GM18909 (cell line): ENCODE results near the gene SLC22A5.
"Not testable (repeated sequence)": the region's sequence is repeated elsewhere in the genome, so short reads cannot be mapped to it uniquely, and the experiment has no call there.

ENCODE experiments used
- ATAC-seq: cut with Tn5 transposase; IDR thresholded peaks from one replicate; pipeline ENCODE4 v1.9.1; 2021; ENCODE audit warnings: mild to moderate bottlenecking; ENCODE audit not compliant: unreplicated experiment, poor library complexity

The SLC22A5 gene

GRCh38 chr5:132410451-132411303 lies 41.2 kb downstream of the SLC22A5 start:
- ATAC-seq: peak; percentile 81

- ATAC-seq: peak; percentile 17
These were observed 41.9 kb downstream of the SLC22A5 start for GRCh38 chr5:132411304-132412013.

- ATAC-seq: no peak
These were observed 44.1 kb downstream of the SLC22A5 start for GRCh38 chr5:132413567-132413966.

- no peak for ATAC-seq
These were observed 45.3 kb downstream of the SLC22A5 start for GRCh38 chr5:132414634-132415378.

- not testable (repeated sequence) for ATAC-seq
These were observed 46.0 kb downstream of the SLC22A5 start for GRCh38 chr5:132415516-132415915.

GRCh38 chr5:132416306-132417009 lies 46.9 kb downstream of the SLC22A5 start:
- ATAC-seq: no peak

GRCh38 chr5:132417010-132417439 lies 47.5 kb downstream of the SLC22A5 start:
- ATAC-seq: no peak

GRCh38 chr5:132417461-132417860 lies 48.0 kb downstream of the SLC22A5 start:
- ATAC-seq: no peak

- no peak for ATAC-seq
These were observed 48.5 kb downstream of the SLC22A5 start for GRCh38 chr5:132417889-132418485.

GRCh38 chr5:132418881-132419280 lies 49.4 kb downstream of the SLC22A5 start:
- ATAC-seq: no peak

- ATAC-seq: peak; percentile 29
These were observed 50.3 kb downstream of the SLC22A5 start for GRCh38 chr5:132419502-132420468.

- ATAC-seq: peak; percentile 56
These were observed 51.3 kb downstream of the SLC22A5 start for GRCh38 chr5:132420706-132421272.

- ATAC-seq: no peak
These were observed 52.0 kb downstream of the SLC22A5 start for GRCh38 chr5:132421462-132421861.

- ATAC-seq: peak; percentile 41
These were observed 53.4 kb downstream of the SLC22A5 start for GRCh38 chr5:132422720-132423437.

- no peak for ATAC-seq
These were observed 54.0 kb downstream of the SLC22A5 start for GRCh38 chr5:132423438-132423898.

GRCh38 chr5:132424167-132424880 lies 54.8 kb downstream of the SLC22A5 start:
- no peak for ATAC-seq
